Measurements from ENCODE around the gene LMAN2. TPM values are rescaled to one million over a fixed set of nuclear protein-coding genes. Genes with fewer than 3 reads are reported as not detected.

Gene LMAN2
- total and polyA plus RNA-seq, 8 donors = 101 to 155 (median 108) TPM

- H3K9me3 ChIP-seq = no peaks in the 10 kb centered on the region
- ATAC-seq (no peak), DNase-seq (no peak)
- TF ChIP-seq CTCF (IDR thresholded peaks at IDR 0.05) = no peak
- peaks cover 0 to 96% of the 10 kb centered on the region in 2 donors for H3K36me3 ChIP-seq
- intact Hi-C loops (cut with DNase I) = no loop called here
- no peak overlapping the region for H3K27ac ChIP-seq
- no peaks in the 10 kb centered on the region for H3K27me3 ChIP-seq
- H3K4me3 ChIP-seq = no peak overlapping the region
- H3K4me1 ChIP-seq = peaks cover 5 to 20% of the 10 kb centered on the region in 2 donors
These were observed 59.7 kb downstream of the LMAN2 start for GRCh38 chr5:177291735-177292134.

- no peak for TF ChIP-seq CTCF (IDR thresholded peaks at IDR 0.05)
- ATAC-seq (no peak), DNase-seq (no peak)
- no peak overlapping the region for H3K27ac ChIP-seq
- H3K4me3 ChIP-seq = no peak overlapping the region
- no peaks in the 10 kb centered on the region for H3K9me3 ChIP-seq
- intact Hi-C loops (cut with DNase I) = no loop called here
- peaks cover 0 to 98% of the 10 kb centered on the region in 2 donors for H3K36me3 ChIP-seq
- peaks cover 0 to 12% of the 10 kb centered on the region in 2 donors for H3K4me1 ChIP-seq
- H3K27me3 ChIP-seq = no peaks in the 10 kb centered on the region
These were observed 60.5 kb downstream of the LMAN2 start for GRCh38 chr5:177290816-177291596.

GRCh38 chr5:177288191-177288590 is 63.3 kb downstream of the LMAN2 start:
- DNase-seq = no peak
- Histone ChIP-seq H3K27ac (no peak overlapping the region), H3K4me3 (no peak overlapping the region), H3K4me1 (no peaks in the 10 kb centered on the region), H3K9me3 (no peaks in the 10 kb centered on the region), H3K36me3 (peaks cover 0 to 98% of the 10 kb centered on the region in 2 donors), H3K27me3 (no peaks in the 10 kb centered on the region)
- TF ChIP-seq CTCF (IDR thresholded peaks at IDR 0.05) = no peak
- no peak for ATAC-seq
- intact Hi-C loops (cut with DNase I) = no loop called here

Other genes starting within 250 kb of the LMAN2 start
- gene NSD1, start 217.9 kb downstream of the LMAN2 start, total RNA-seq = 10 to 100 TPM; 71.2 to 79.7 TPM
- 10 to 100 TPM; 45.8 to 57.8 (median 51.3) TPM for gene NSD1, start 217.9 kb downstream of the LMAN2 start, polyA plus RNA-seq (ENCODE audit: insufficient read length in 6 of 6)
- gene RAB24, start 47.9 kb downstream of the LMAN2 start, total RNA-seq = 10 to 100 TPM; 30.3 to 36.2 TPM
- 10 to 100 TPM; 24.2 to 39.7 (median 28.4) TPM for gene RAB24, start 47.9 kb downstream of the LMAN2 start, polyA plus RNA-seq (ENCODE audit: insufficient read length in 6 of 6)
- gene PRELID1, start 47.9 kb downstream of the LMAN2 start, total RNA-seq = 100 to 1,000 TPM in 1 of 2 donors, 10 to 100 TPM in 1; 87.8 to 154 TPM
- gene PRELID1, start 47.9 kb downstream of the LMAN2 start, polyA plus RNA-seq (ENCODE audit: insufficient read length in 6 of 6) = 100 to 1,000 TPM in 1 of 6 donors, 10 to 100 TPM in 5; 72.3 to 103 (median 84.8) TPM
- 10 to 100 TPM; 10.8 to 12.4 TPM for gene MXD3, start 39.8 kb downstream of the LMAN2 start, total RNA-seq
- gene MXD3, start 39.8 kb downstream of the LMAN2 start, polyA plus RNA-seq (ENCODE audit: insufficient read length in 6 of 6) = 10 to 100 TPM; 17.0 to 36.5 (median 24.4) TPM
- 10 to 100 TPM; 14.2 to 28.2 TPM for gene RGS14, start 6.3 kb upstream of the LMAN2 start, total RNA-seq
- 1 to 10 TPM; 4.0 to 8.5 (median 6.4) TPM for gene RGS14, start 6.3 kb upstream of the LMAN2 start, polyA plus RNA-seq (ENCODE audit: insufficient read length in 6 of 6)
- gene SLC34A1, start 32.8 kb upstream of the LMAN2 start, total RNA-seq = not detected
- 1 to 10 TPM in 1 of 6 donors, under 1 TPM in 4, not detected in 1; 0.18 to 1.7 (median 0.36) TPM for gene SLC34A1, start 32.8 kb upstream of the LMAN2 start, polyA plus RNA-seq (ENCODE audit: insufficient read length in 6 of 6)
- gene PFN3, start 49.0 kb upstream of the LMAN2 start, total RNA-seq = not detected
- gene PFN3, start 49.0 kb upstream of the LMAN2 start, polyA plus RNA-seq (ENCODE audit: insufficient read length in 6 of 6) = not detected
- 1 to 10 TPM in 1 of 2 donors, under 1 TPM in 1; 0.63 to 1.1 TPM for gene F12, start 57.9 kb upstream of the LMAN2 start, total RNA-seq
- under 1 TPM in 5 of 6 donors, not detected in 1; 0.20 to 0.37 (median 0.31) TPM for gene F12, start 57.9 kb upstream of the LMAN2 start, polyA plus RNA-seq (ENCODE audit: insufficient read length in 6 of 6)
- 10 to 100 TPM; 32.3 to 57.1 TPM for gene GRK6, start 75.0 kb upstream of the LMAN2 start, total RNA-seq
- 10 to 100 TPM; 15.7 to 26.0 (median 23.6) TPM for gene GRK6, start 75.0 kb upstream of the LMAN2 start, polyA plus RNA-seq (ENCODE audit: insufficient read length in 6 of 6)
- gene PRR7, start 95.1 kb upstream of the LMAN2 start, total RNA-seq = 1 to 10 TPM; 2.7 to 4.1 TPM
- gene PRR7, start 95.1 kb upstream of the LMAN2 start, polyA plus RNA-seq (ENCODE audit: insufficient read length in 6 of 6) = 1 to 10 TPM in 2 of 6 donors, under 1 TPM in 4; 0.30 to 1.5 (median 0.76) TPM
- gene DBN1, start 122.0 kb upstream of the LMAN2 start, total RNA-seq = 10 to 100 TPM; 43.2 to 83.1 TPM
- gene DBN1, start 122.0 kb upstream of the LMAN2 start, polyA plus RNA-seq (ENCODE audit: insufficient read length in 6 of 6) = 100 to 1,000 TPM; 134 to 207 (median 165) TPM
- 100 to 1,000 TPM; 107 to 141 TPM for gene PDLIM7, start 145.9 kb upstream of the LMAN2 start, total RNA-seq
- 100 to 1,000 TPM in 1 of 6 donors, 10 to 100 TPM in 5; 60.9 to 115 (median 82.3) TPM for gene PDLIM7, start 145.9 kb upstream of the LMAN2 start, polyA plus RNA-seq (ENCODE audit: insufficient read length in 6 of 6)
- 10 to 100 TPM; 18.2 to 90.5 TPM for gene DOK3, start 158.2 kb upstream of the LMAN2 start, total RNA-seq
- gene DOK3, start 158.2 kb upstream of the LMAN2 start, polyA plus RNA-seq (ENCODE audit: insufficient read length in 6 of 6) = 1 to 10 TPM; 5.8 to 7.4 (median 6.7) TPM
- 10 to 100 TPM; 65.9 to 86.7 TPM for gene DDX41, start 165.3 kb upstream of the LMAN2 start, total RNA-seq
- 10 to 100 TPM; 77.1 to 90.2 (median 81.9) TPM for gene DDX41, start 165.3 kb upstream of the LMAN2 start, polyA plus RNA-seq (ENCODE audit: insufficient read length in 6 of 6)
- 10 to 100 TPM; 64.3 to 73.9 TPM for gene FAM193B, start 202.9 kb upstream of the LMAN2 start, total RNA-seq
- 100 to 1,000 TPM in 3 of 6 donors, 10 to 100 TPM in 3; 82.5 to 112 (median 101) TPM for gene FAM193B, start 202.9 kb upstream of the LMAN2 start, polyA plus RNA-seq (ENCODE audit: insufficient read length in 6 of 6)
- 100 to 1,000 TPM; 200 to 221 TPM for gene TMED9, start 240.5 kb upstream of the LMAN2 start, total RNA-seq
- gene TMED9, start 240.5 kb upstream of the LMAN2 start, polyA plus RNA-seq (ENCODE audit: insufficient read length in 6 of 6) = 100 to 1,000 TPM; 120 to 149 (median 134) TPM
- gene B4GALT7, start 248.5 kb upstream of the LMAN2 start, total RNA-seq = 10 to 100 TPM; 23.8 to 26.6 TPM
- gene B4GALT7, start 248.5 kb upstream of the LMAN2 start, polyA plus RNA-seq (ENCODE audit: insufficient read length in 6 of 6) = 10 to 100 TPM; 19.8 to 27.4 (median 22.0) TPM